DND-41 (cell line): ENCODE results near the gene DNTT.

Experiments used
- ATAC-seq: fragments of 200-7000 bp; cut with Tn5 transposase; 3 replicates; pipeline ENCODE4 v1.9.1; 2021; ENCODE audit warnings: low read depth; ENCODE audit not compliant: insufficient read depth
- DNase-seq: peaks from one replicate; pipeline ENCODE4 v3.0.0-alpha.2; 2020
- H2AFZ ChIP-seq: 2 replicates; pipeline ENCODE4 v1.6.0; 2012; ENCODE audit warnings: low read depth, low read length
- H3K27ac ChIP-seq: 2 replicates; pipeline ENCODE4 v1.5.1; 2012; ENCODE audit warnings: low read length, inconsistent platforms
- H3K27me3 ChIP-seq: fragments of 200-600 bp; sonication (generic); 2 replicates; pipeline ENCODE4 v1.6.0; 2012; ENCODE audit warnings: low read length, mild to moderate bottlenecking, inconsistent platforms; ENCODE audit not compliant: insufficient read depth, poor library complexity
- H3K36me3 ChIP-seq: 2 replicates; pipeline ENCODE4 v1.5.1; 2012; ENCODE audit warnings: low read length, inconsistent platforms; ENCODE audit not compliant: insufficient read depth
- H3K4me1 ChIP-seq: 2 replicates; pipeline ENCODE4 v1.5.1; 2012; ENCODE audit warnings: mild to moderate bottlenecking, low read length; ENCODE audit not compliant: insufficient read depth
- H3K4me2 ChIP-seq: 2 replicates; pipeline ENCODE4 v1.6.0; 2012; ENCODE audit warnings: mild to moderate bottlenecking, moderate library complexity, low read length, inconsistent platforms; ENCODE audit not compliant: insufficient read depth
- H3K4me3 ChIP-seq, 2 experiments: fragments of 200-600 bp in 1 of 2; shearing (Covaris generic) in 1 of 2; 2 replicates each; pipeline ENCODE4 v1.5.1; 2012 to 2016; ENCODE audit warnings: inconsistent platforms in 2 of 2, low read length in 2 of 2, mild to moderate bottlenecking in 2 of 2, low read depth in 1 of 2, moderate library complexity in 1 of 2
- H3K79me2 ChIP-seq: 2 replicates; pipeline ENCODE4 v1.6.0; 2012; ENCODE audit warnings: low read length, inconsistent platforms; ENCODE audit not compliant: insufficient read depth
- H3K9ac ChIP-seq: 2 replicates; pipeline ENCODE4 v1.6.0; 2012; ENCODE audit warnings: low read depth, mild to moderate bottlenecking, inconsistent platforms, low read length, moderate library complexity
- H3K9me3 ChIP-seq: 2 replicates; pipeline ENCODE4 v1.5.1; 2012; ENCODE audit warnings: low read length, moderate library complexity, mild to moderate bottlenecking, inconsistent platforms; ENCODE audit not compliant: insufficient read depth, severe bottlenecking
- H4K20me1 ChIP-seq: 2 replicates; pipeline ENCODE4 v1.6.0; 2012; ENCODE audit warnings: low read length; ENCODE audit not compliant: insufficient read depth
- CTCF ChIP-seq: IDR thresholded peaks from 2 replicates; pipeline ENCODE4 v1.5.1; 2012; ENCODE audit warnings: borderline replicate concordance, low read length, moderate library complexity, mild to moderate bottlenecking; ENCODE audit not compliant: poor library complexity, severe bottlenecking; ENCODE audit errors: extremely low read depth
- EZH2 ChIP-seq: IDR thresholded peaks from 3 replicates; pipeline ENCODE4 v1.6.1; 2012; ENCODE audit warnings: borderline replicate concordance, low read depth, mild to moderate bottlenecking, moderate library complexity, low read length, inconsistent platforms; ENCODE audit not compliant: severe bottlenecking

The DNTT gene

GRCh38 chr10:96272316-96273280 is 31.6 kb upstream of the DNTT start:
- Histone ChIP-seq H3K36me3 (no peaks in the 10 kb centered on the region), H3K27me3 (no peaks in the 10 kb centered on the region), H3K4me2 (no peak overlapping the region), H3K79me2 (no peaks in the 10 kb centered on the region), H4K20me1 (no peaks in the 10 kb centered on the region), H3K27ac (no peak overlapping the region), H3K9ac (no peak overlapping the region), H3K4me3 (no peak overlapping the region), H3K9me3 (no peaks in the 10 kb centered on the region), H2AFZ (no peak overlapping the region), H3K4me1 (peaks cover 9% of the 10 kb centered on the region)
- no peak for DNase-seq
- TF ChIP-seq CTCF = no peak
- no peak for TF ChIP-seq EZH2
- ATAC-seq = no peak

GRCh38 chr10:96275685-96276418 is 28.4 kb upstream of the DNTT start:
- ATAC-seq = peak; percentile 55; the same call in 1 of the 3 replicates
- H3K27me3 ChIP-seq = no peaks in the 10 kb centered on the region
- H3K79me2 ChIP-seq = no peaks in the 10 kb centered on the region
- H3K4me3 ChIP-seq = no peak overlapping the region
- no peaks in the 10 kb centered on the region for H3K9me3 ChIP-seq
- no peak for DNase-seq
- no peaks in the 10 kb centered on the region for H3K36me3 ChIP-seq
- no peak for TF ChIP-seq CTCF
- no peak for TF ChIP-seq EZH2
- no peak overlapping the region for H3K4me2 ChIP-seq
- H4K20me1 ChIP-seq = no peaks in the 10 kb centered on the region
- peaks cover 9% of the 10 kb centered on the region for H3K4me1 ChIP-seq
- peak overlapping the region; percentile 2 for H3K27ac ChIP-seq
- no peak overlapping the region for H3K9ac ChIP-seq
- H2AFZ ChIP-seq = peak overlapping the region; percentile 10; the same call in 1 of the 2 replicates

GRCh38 chr10:96276426-96276825 is 27.8 kb upstream of the DNTT start:
- H3K4me1 ChIP-seq = peaks cover 9% of the 10 kb centered on the region
- DNase-seq = no peak

More at GRCh38 chr10:96276426-96276825, 27.8 kb upstream of the DNTT start:
- Histone ChIP-seq H3K4me3 (no peak overlapping the region), H3K4me2 (no peak overlapping the region), H3K79me2 (no peaks in the 10 kb centered on the region), H2AFZ (no peak overlapping the region), H3K9me3 (no peaks in the 10 kb centered on the region), H3K27me3 (no peaks in the 10 kb centered on the region), H3K36me3 (no peaks in the 10 kb centered on the region), H4K20me1 (no peaks in the 10 kb centered on the region), H3K27ac (peak overlapping the region; percentile 2; the same call in 1 of the 2 replicates), H3K9ac (no peak overlapping the region)
- TF ChIP-seq EZH2 (no peak), CTCF (no peak)
- ATAC-seq = no peak
